Keratinocyte (primary cell): ENCODE measurements around the gene KLRC3. TPM values are rescaled to one million over a fixed set of nuclear protein-coding genes. Genes with fewer than 3 reads are reported as not detected.
A peak's percentile ranks its signal among the peaks of the same experiment; 100 is the strongest.

Source experiments
- DNase-seq: peaks from one replicate; pipeline ENCODE4 v3.0.0-alpha.2; 2011; ENCODE audit warnings: low read depth, missing footprints, low spot score
- FAIRE-seq: peaks from 2 replicates; lab custom pipeline; 2011; peaks lifted over from hg19 to GRCh38; lab: Jason Lieb, UNC
- H2AFZ ChIP-seq: 2 replicates; pipeline ENCODE4 v1.6.0; 2012; ENCODE audit warnings: low read length, control low read depth, inconsistent platforms; ENCODE audit not compliant: control insufficient read depth
- H3K27ac ChIP-seq: 2 replicates; pipeline ENCODE4 v1.5.1; 2011; ENCODE audit warnings: low read length; ENCODE audit not compliant: control insufficient read depth, insufficient read depth
- H3K27me3 ChIP-seq: 3 replicates; pipeline ENCODE4 v1.6.0; 2011; ENCODE audit warnings: low read length; ENCODE audit not compliant: control insufficient read depth, insufficient read depth; ENCODE audit errors: extremely low read depth
- H3K36me3 ChIP-seq, 2 experiments: 2 replicates in 1 of 2; 3 replicates in 1 of 2; pipeline ENCODE4 v1.5.1; 2011; ENCODE audit warnings: low read length in 2 of 2, mild to moderate bottlenecking in 1 of 2; ENCODE audit not compliant: control insufficient read depth in 2 of 2, insufficient read depth in 2 of 2; ENCODE audit errors: extremely low read depth in 1 of 2
- H3K4me1 ChIP-seq: 3 replicates; pipeline ENCODE4 v1.5.1; 2011; ENCODE audit warnings: low read length; ENCODE audit not compliant: control insufficient read depth, insufficient read depth; ENCODE audit errors: extremely low read depth
- H3K4me2 ChIP-seq: 3 replicates; pipeline ENCODE4 v1.6.0; 2011; ENCODE audit warnings: low read depth, low read length; ENCODE audit not compliant: control insufficient read depth, insufficient read depth; ENCODE audit errors: extremely low read depth
- H3K4me3 ChIP-seq, 3 experiments: fragments of 200-600 bp in 1 of 3; sonication (generic) in 1 of 3; 2 replicates in 2 of 3; 3 replicates in 1 of 3; pipeline ENCODE4 v1.5.1; 2011 to 2016; ENCODE audit warnings: low read length in 3 of 3, mild to moderate bottlenecking in 3 of 3, control low read depth in 2 of 3, inconsistent platforms in 1 of 3, low read depth in 1 of 3, mixed read lengths in 1 of 3, mixed run types in 1 of 3, moderate library complexity in 1 of 3; ENCODE audit not compliant: control insufficient read depth in 2 of 3, insufficient read depth in 2 of 3; ENCODE audit errors: extremely low read depth in 1 of 3
- H3K79me2 ChIP-seq: 2 replicates; pipeline ENCODE4 v1.6.0; 2012; ENCODE audit warnings: low read length; ENCODE audit not compliant: control insufficient read depth, insufficient read depth
- H3K9ac ChIP-seq: 3 replicates; pipeline ENCODE4 v1.6.0; 2011; ENCODE audit warnings: low read length; ENCODE audit not compliant: control insufficient read depth, insufficient read depth; ENCODE audit errors: extremely low read depth
- H3K9me1 ChIP-seq: 3 replicates; pipeline ENCODE4 v1.6.0; 2011; ENCODE audit warnings: low read length; ENCODE audit not compliant: control insufficient read depth, insufficient read depth; ENCODE audit errors: extremely low read depth
- H3K9me3 ChIP-seq: 2 replicates; pipeline ENCODE4 v1.5.1; 2012; ENCODE audit warnings: low read depth, low read length; ENCODE audit not compliant: control insufficient read depth
- H4K20me1 ChIP-seq: 3 replicates; pipeline ENCODE4 v1.6.0; 2011; ENCODE audit warnings: low read length; ENCODE audit not compliant: control insufficient read depth, insufficient read depth; ENCODE audit errors: extremely low read depth
- CTCF ChIP-seq, 3 experiments: IDR thresholded peaks in 1 of 3; conservative IDR thresholded peaks in 1 of 3; optimal IDR thresholded peaks in 1 of 3; 2 replicates in 2 of 3; 3 replicates in 1 of 3; pipeline versions ENCODE3 to v1.5.1; 2011; ENCODE audit warnings: low read length in 3 of 3, mild to moderate bottlenecking in 3 of 3, moderate library complexity in 2 of 3, control low read depth in 1 of 3, inconsistent platforms in 1 of 3; ENCODE audit not compliant: insufficient read depth in 2 of 3; ENCODE audit errors: extremely low read depth in 1 of 3
- EZH2 ChIP-seq: IDR thresholded peaks from one replicate; pipeline ENCODE4 v1.6.1; 2012; ENCODE audit warnings: inconsistent platforms, mild to moderate bottlenecking, low read length, moderate library complexity
- dilution Hi-C: fragments of 300-500 bp; cut with MboI; formaldehyde crosslinking; loops from one replicate; pipeline ENCODE4 v1.7.0; 2020; ENCODE audit warnings: low sequenced_read_pairs; ENCODE audit not compliant: extremely low pct_ligation_motif_present
- polyA plus RNA-seq, 5 experiments: library from polyadenylated mRNA; depleted of rRNA in 3 of 5; stranded (reverse) in 3 of 5; stranded (forward) in 1 of 5; unstranded in 1 of 5; fragments of >200 nt; gene quantifications; 1 replicate in 1 of 5; 2 replicates in 3 of 5; 3 replicates in 1 of 5; pipeline versions ENCODE4 v1.2.1 to v1.2.3, GENCODE V29; 2011 to 2012; ENCODE audit warnings: missing spikeins in 2 of 5, low read depth in 1 of 5, low replicate concordance in 1 of 5

KLRC3 gene
- polyA plus RNA-seq, 1 donor (not counting 4 experiments of a cell fraction or from before 2014, with no cell fraction given): not detected

DNA sequence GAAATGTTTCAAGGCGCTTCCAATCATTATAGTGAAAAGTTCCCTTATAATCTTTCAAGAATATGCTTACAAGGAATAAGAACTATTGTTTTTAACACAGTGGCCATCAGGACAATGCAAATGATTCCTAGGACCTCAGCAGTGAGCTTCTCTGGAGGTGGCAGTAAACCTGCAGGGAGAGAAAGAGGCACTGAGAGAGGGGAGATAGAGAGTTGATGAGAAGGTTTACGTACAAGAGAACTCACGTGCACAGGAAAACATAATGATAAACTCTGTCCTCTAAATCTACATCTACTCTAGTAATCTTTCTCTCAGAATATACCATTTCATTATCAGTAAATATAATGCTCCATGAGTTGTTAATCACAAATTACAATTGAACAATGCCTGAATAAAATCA is 11.6 kb downstream of the KLRC3 start:
- Histone ChIP-seq H3K9me1 (no peaks in the 10 kb centered on the region), H4K20me1 (no peaks in the 10 kb centered on the region), H3K27me3 (no peaks in the 10 kb centered on the region), H3K4me3 (no peak overlapping the region), H3K79me2 (no peaks in the 10 kb centered on the region), H3K9me3 (no peaks in the 10 kb centered on the region), H3K4me2 (no peak overlapping the region), H2AFZ (no peak overlapping the region), H3K4me1 (peaks cover 4% of the 10 kb centered on the region), H3K36me3 (no peaks in the 10 kb centered on the region), H3K27ac (no peak overlapping the region), H3K9ac (no peak overlapping the region)
- dilution Hi-C loops: no loop called here
- no peak for FAIRE-seq
- TF ChIP-seq EZH2 (no peak), CTCF (optimal IDR thresholded peaks at IDR 0.05 in 1 of 3, IDR thresholded peaks at IDR 0.05 in 1 of 3, conservative IDR thresholded peaks at IDR 0.05 in 1 of 3; ENCODE audit: extremely low read depth in 1 of 3, insufficient read depth in 2 of 3, low read length in 3 of 3) (no peak)
- DNase-seq: no peak

DNA sequence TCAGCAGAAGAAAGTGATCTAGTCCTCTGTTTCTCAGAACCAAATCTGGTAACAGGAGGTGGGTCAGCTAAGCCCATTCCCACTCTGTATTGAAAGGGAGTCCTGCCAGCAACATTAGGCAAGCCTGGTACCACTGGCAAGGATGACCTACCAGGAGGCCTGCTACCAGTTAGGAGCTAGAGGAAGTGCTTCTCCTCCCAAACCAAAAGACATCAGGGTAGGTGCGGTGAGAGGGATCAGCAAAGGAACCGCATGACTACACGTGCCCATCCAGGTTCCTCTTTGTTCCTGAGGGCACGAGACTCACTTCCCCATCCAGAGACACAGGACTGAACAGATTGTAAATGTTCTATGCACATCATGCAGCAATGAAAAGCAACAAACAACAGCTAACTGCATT is 13.7 kb downstream of the KLRC3 start:
- no peak overlapping the region for H3K9ac ChIP-seq
- no peaks in the 10 kb centered on the region for H3K9me1 ChIP-seq
- dilution Hi-C loops: no loop called here
- no peaks in the 10 kb centered on the region for H3K36me3 ChIP-seq
- no peak overlapping the region for H3K27ac ChIP-seq
- no peak for TF ChIP-seq CTCF (optimal IDR thresholded peaks at IDR 0.05 in 1 of 3, IDR thresholded peaks at IDR 0.05 in 1 of 3, conservative IDR thresholded peaks at IDR 0.05 in 1 of 3; ENCODE audit: extremely low read depth in 1 of 3, insufficient read depth in 2 of 3, low read length in 3 of 3)
- no peak for TF ChIP-seq EZH2
- peak; percentile 29 for FAIRE-seq
- H3K4me2 ChIP-seq: no peak overlapping the region
- no peak overlapping the region for H3K4me3 ChIP-seq
- H3K27me3 ChIP-seq: no peaks in the 10 kb centered on the region
- no peaks in the 10 kb centered on the region for H3K9me3 ChIP-seq
- no peaks in the 10 kb centered on the region for H3K79me2 ChIP-seq
- peak overlapping the region; percentile 51 for H2AFZ ChIP-seq
- peaks cover 4% of the 10 kb centered on the region for H3K4me1 ChIP-seq
- H4K20me1 ChIP-seq: no peaks in the 10 kb centered on the region
- DNase-seq: no peak
